SIG-M5 (cell line): ENCODE measurements around the gene CSTB.
A peak's percentile ranks its signal among the peaks of the same experiment; 100 is the strongest.

ENCODE experiments used
- DNase-seq: peaks from one replicate; lab custom pipeline; 2025; lab: John Stamatoyannopoulos, UW

The CSTB gene

DNA sequence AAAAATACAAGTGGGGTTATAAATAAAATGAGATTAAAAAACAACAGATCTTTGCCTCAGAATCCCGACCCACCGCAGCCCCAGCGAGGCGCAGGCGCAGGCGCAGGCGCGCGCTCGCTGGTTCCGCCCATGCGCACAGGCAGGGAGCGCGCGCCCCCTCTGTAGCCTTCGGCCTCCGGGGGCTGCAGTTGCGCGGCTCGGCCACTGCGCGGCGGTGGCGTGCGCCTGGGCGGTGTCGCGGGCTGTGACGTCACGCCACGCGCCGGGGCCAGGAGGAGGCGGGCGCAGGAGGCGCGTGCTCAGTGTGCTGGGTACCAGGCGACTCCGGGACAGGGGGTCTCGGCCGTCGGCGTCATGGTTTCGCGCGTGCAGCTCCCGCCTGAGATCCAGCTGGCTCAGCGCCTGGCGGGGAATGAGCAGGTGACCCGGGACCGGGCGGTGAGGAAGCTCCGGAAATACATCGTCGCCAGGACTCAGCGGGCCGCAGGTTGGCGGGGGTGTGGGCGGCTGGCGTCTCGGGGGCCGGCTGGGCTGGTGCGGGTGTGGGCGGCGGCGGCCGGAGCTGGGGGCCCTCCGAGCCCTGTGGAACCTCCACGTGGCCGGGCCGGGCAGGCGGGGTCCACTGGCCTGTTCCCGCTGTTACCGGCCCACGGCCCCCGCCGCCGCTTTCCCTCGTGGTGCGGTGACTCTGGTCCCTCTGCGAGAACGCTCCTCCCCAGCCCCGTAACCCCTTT lies 13.3 kb upstream of the CSTB start, which contains the start of gene RRP1:
RRP1 (plus strand) TSS at position 302 of the 734 bp plus-strand sequence; CDS start at position 355, 53 bp downstream.
- peak; percentile 25 for DNase-seq

DNA sequence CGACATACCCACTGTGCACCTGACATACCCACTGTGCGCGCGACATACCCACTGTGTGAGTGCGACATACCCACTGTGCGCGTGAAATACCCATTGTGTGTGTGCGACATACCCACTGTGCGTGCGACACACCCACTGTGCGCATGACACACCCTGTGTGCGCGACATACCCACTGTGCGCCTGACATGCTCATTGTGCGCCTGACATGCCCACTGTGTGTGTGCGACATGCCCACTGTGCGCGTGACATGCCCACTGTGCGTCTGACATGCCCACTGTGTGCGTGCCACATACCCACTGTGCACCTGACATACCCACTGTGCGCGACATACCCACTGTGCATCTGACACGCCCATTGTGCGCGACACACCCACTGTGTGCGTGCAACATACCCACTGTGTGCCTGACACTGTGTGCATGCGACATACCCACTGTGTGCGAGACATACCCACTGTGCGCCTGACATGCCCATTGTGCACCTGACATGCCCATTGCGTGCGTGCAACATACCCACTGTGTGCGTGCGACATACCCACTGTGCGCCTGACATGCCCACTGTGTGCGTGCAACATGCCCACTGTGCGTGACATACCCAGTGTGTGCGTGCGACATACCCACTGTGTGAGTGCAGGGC lies 10.8 kb upstream of the CSTB start:
- no peak for DNase-seq

DNA sequence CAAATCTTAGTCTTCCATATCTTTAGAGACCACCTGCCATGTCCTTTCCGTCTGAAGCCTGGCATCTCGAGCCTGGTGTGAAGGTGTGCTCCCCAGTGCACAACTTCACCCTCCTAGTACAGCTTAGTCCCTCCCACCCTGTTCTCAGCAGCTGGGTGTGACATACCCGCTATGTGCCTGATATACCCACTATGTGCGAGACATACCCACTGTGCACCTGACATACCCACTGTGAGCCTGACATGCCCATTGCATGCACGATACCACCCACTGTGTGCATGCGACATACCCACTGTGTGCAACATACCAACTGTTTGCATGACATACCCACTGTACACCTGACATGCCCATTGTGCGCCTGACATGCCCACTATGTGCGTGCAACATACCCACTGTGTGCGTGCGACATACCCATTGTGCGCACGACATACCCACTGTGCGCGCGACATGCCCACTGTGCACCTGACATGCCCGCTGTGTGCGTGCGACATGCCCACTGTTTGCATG lies 10.2 kb upstream of the CSTB start:
- no peak for DNase-seq

DNA sequence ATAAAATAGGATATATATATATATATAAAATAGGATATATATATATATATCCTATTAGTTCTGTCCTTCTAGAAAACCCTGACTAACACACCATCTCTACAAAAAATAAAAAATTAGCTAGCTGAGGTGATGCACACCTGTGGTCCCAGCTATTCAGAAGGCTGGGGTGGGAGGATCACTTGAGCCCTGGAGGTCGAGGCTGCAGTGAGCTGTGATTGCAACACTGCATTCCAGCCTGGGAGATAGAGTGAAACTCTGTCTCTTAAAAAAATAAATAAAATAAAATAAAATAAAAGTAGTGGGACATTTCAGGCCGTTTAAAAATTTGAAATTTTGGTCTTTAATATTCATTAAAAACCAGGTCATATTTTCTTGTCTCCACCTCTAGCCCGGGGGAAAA lies 9.0 kb upstream of the CSTB start:
- no peak for DNase-seq

DNA sequence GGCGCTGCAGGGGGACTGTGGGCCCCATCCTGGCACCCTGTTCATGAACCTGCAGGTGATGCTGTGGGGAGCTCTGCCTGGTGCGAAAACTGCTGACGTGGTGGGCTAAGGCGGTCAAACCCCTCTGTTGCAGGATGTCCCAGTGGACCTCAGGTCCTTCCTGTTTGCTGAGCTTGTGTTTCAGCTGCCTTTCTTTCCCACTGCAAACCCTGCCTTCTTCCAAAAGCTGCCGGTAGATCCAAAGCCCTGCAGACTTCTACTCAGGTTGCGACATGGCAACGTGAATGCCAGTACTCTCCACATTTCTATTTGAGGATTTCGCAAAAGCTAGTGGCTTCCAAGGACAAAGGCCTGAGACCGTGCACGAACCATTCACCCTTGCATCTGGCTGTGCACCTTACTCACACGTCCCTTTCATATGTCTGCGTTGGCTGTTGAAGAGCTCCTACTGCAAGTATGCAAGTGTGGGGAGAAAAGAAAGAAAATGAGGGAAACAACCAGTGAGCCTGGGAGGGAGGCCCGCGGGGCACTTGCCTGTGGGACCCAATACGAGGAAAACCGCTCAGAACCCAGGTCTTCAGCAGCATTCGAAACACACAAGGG lies 7.1 kb upstream of the CSTB start:
- DNase-seq, result no peak

DNA sequence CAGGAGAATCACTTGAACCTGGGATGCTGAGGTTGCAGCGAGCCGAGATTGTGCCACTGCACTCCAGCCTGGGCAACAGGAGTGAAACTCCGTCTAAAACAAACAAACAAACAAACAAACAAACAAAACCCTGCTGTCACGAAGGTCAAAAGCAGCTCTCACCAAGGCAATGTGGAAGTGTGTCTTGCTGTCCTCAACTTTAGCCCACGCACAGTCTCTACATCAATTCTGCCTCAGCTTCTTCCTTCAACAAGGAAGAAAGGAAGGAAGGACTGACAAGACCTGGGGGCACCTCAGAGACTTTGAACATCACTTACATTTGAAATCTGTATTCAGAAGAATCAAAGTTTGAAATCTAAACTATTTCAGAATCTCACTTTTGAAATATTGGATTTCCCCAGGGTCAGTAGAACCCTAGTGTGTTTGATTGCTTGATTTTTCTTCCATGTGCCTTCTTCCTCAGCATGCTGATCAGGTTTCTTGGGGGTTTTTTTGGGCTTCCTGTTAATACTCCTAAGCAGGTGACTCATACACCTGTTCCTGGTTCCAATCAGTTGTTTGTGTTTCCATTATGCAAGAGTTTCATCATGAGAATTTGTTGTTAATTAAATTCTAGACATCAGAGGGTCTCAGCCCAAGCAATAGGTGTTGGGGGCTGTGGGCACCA lies 6.5 kb upstream of the CSTB start:
- DNase-seq, result no peak

DNA sequence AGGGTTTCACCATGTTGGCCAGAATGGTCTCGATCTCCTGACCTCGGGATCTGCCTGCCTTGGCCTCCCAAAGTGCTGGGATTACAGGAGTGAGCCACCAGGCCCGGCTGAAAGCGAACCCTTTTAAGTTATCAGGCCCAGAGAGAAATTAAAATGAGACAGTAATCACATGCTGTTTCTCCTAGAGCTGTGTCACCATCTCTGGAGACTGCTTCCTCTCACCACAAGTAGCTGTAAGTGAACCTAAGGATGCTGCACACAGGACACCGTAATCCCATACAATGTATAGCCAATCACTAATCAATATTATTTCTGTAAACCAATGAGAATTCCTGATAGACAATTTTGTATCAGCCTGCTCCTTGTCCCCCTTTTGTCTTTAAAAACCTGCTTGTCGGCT lies 5.7 kb upstream of the CSTB start:
- DNase-seq, result no peak

DNA sequence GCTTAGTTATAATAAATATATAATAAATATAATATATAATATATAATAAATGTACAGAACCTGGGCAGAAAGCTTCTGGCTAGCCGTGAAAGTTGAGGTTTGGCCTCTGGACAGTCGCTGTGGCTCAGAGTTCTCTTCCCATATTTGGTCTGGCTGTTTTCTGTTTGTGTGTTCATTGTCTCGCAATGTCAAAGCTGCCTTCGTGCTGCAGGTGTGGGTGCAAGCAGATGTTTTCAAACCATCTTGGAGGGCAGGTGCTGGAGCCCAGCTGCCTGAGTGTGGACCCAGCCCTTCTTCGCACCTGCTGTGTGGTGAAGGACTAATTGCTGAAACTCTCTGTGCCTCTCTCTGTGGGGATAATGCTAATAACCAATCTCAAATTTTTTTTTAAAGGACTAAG lies 3.6 kb upstream of the CSTB start:
- no peak for DNase-seq

DNA sequence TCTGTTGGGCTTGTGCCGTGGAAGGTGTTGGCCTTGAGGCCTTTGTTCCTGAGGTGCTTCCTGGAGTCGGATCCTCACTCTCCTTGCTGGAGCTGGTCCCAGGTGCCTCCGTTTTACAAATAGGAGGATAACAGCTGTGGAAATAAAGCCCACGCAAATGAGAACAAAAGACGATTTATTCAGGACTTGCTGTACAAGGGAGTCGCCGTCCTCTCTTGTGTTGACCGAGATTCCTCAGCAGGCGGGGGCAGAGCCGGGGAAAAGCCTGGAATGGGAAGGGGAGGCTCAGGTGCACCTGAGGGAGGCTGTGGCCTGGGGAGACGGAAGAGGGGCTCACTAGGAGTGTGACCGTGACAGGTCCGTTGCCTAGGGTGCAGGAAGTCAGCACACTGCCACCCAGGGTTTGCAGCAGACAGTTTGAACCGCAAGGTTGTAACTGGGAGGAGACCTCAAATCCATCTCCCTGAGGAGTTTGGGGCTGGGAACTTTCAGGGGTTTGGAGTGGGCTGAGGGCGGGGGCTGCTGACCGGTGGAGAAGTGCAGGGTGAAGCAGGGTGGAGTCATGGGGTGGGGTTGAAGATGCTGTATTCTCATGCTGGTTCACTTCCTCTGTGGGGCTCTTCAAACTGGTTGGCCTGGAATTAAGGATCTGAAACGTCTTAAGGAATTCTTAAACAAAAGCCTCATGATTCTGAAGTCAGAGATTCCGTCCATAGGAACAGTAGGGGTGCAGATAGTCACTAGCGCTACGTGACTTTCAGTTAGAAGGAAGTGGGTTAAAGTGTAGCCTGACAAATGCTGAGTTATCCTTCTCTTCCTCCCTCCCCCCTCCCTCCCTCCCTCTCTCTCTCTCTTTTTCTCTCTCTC lies 2.6 kb upstream of the CSTB start:
- DNase-seq, result no peak

DNA sequence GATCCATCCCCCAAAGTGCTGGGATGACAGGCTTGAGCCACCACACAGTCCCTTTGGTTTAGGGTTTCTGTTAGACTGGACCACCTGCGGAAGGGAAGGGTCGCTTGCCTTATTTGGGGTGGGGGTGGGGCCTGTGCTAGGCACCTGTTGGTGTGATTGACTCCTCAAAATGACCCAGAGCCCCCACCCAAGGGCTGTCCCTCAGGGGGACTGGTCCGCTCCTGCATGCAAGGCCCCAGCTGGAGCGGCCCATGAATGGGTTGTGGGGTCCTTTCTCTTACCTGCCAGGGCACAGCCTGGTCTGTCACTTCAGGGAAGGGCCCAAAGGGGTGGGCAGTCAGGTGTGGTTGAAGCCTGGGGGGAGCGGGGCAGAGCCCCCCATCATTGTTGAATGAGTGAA lies 1.8 kb upstream of the CSTB start:
- no peak for DNase-seq

DNA sequence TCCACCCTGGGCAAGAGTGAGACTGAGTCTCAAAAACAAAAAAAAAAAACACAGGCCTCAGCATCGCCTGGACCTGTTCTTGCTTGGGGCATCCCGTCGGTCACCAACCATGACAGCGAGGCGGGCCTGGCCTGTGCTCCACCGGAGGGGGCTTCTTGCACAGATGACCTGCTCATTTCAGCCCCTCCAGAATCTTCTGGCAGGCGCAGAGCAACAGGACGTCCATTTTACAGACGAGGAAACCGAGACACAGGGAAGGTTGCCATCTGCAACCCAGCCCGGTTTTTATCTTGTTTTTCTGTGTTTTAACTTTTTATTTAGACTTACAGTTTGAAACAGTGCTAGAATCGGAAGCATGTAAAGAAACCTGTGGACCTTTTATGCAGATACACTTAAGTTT lies 918 bp downstream of the CSTB start:
- no peak for DNase-seq

DNA sequence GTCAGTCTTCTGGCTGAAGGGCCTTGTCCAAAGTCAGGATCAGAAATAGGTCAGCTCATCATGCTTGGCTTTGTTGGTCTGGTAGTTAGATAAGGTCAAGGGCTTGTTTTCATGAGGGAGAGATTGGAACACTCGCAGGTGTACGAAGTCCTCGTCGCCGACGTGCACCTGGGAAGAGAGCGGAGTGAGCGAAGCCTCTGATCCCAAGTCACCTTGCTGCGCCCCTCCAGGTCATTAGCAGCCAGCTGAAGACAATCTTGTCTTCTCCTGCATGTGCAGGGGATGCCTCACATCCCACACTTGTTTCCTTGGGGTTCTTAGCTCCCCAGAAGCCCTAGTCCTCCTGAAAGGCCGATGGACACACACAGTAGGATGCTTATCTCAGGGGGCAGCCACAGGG lies 1.9 kb downstream of the CSTB start:
- DNase-seq, result no peak

DNA sequence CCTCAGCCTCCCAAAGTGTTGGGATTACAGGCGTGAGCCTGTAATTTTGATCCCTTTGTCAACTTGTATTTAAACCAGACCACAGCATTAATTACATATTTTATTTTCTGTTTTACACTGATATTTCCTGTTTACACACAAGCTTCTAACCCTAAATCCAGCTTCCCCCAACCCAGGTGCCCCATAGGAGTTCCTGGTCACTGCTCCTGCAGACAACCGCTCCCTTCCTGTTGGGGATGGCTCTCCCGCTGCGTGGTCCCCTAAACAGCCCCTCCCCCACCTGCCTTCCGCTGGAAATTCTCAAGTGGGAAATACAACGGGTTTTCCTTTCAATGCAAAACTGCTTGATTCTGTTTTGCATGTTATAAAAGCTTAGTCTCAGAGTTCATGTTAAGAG lies 3.7 kb downstream of the CSTB start:
- no peak for DNase-seq

DNA sequence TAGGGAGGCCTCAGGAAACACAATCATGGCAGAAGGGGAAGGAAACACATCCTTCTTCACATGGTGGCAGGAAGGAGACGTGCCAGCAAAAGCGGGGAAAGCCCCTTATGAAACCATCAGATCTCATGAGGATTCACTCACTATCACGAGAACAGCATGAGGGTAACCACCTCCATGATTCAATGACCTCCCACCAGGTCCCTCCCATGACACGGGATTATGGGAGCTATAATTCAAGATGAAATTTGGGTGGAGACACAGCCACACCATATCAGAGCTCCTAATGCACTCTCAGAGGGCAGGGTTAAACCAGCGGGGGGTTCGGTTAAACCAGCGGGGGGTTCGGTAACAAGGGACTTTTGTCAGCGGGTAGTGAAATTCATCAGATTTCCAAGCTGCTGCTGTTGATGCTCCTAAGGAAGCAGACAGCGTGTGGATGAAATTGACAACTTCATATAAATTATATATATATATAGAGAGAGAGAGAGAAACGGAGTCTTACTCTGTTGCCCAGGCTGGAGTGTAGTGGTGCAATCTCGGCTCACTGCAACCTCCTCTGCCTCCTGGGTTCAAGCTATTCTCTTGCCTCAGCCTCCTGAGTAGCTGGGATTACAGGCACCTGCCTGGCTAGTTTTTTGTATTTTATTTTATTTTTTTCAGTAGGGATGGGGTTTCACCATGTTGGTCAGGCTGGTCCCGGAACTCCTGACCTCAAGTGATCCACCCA lies 4.2 kb downstream of the CSTB start:
- DNase-seq, result no peak

DNA sequence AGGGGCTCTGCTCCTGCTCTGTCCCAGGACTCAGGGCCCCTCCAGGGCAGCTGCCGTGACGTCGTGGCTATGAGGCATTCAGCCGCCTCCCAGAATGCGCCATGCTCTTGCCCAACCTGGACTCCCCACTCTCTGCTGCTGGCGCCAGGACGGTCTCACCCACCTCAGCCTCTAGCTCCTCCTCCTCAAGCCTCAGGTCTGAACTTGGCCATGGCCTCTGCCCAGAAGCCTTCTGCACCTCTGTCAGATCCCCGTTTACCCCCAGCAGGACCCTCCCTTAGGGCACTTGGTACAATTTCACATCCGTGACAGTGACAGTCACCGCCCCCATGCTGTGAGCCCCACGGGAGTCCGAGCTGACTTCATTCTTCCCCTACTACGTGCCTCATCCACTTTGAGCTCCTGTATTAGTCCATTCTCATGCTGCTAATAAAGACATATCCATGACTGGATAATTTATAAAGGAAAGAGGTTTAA lies 4.9 kb downstream of the CSTB start:
- DNase-seq, result no peak

DNA sequence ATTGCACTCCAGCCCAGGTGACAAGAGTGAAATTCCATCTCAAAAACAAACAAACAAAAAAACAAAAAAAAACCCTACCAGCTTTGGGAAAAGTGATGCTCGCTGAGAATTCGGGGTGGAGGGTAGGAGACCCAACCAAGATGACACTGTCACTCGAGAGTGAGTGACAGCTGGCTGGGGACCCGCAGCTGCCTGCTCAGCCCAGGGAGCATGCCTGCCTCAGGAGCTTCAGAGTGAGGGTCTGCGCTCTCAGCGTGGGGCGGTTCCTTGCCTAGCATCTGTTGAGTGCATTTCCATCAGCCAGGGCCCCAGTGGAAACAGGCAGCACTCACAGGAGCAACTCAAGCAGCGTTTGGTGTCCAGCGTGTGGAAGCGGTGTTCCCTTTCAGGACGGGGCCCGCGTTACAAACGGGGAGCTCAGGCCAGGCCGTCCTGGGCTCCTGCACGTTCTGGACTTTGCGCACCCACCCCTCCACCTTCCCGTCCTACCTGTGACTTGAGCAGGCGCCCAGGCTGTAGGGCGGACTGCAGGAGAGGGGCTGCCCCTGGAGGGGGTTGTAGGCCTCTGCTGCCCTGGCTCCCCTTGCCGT lies 5.9 kb downstream of the CSTB start:
- no peak for DNase-seq

DNA sequence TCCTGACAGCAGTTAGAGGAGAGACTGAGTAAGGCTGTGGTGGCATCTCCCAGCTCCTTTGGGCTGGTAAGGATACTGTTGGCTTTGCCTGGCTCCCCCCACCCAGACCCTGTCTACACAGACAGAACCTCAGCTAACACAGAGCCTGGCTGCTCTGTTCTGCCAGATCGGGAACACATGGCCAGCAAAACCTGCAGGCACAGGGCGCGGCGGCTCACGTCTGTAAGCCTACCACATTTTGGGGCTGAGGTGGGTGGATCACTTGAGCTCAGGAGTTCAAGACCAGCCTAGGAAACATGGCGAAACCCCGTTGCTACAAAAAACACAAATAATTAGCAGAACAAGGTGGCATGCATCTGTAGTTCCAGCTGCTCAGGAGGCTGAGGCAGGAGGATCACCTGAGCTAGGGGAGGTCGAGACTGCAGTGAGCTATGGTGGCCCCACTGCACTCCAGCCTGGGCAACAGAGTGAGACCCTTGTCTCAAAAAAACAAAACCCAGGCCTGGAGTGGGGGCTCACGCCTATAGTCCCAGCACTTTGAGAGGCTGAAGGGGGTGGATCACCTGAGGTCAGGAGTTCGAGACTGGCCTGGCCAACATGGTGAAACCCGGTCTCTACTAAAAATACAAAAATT lies 6.7 kb downstream of the CSTB start:
- DNase-seq, result no peak

DNA sequence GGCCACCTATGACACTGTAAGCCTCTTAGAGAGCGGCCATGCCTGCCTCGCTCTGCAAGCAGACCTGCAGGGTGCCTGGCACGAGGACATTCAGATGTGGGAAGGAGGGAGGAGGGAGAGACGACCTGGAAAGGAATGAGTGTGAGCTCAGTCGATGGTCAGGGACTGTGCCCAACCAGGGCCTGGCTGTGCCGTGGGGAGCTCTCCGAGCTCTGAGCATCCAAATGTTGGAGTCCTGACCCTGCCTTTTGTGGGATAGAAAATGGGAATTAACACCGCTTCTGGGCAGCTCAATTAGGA lies 7.3 kb downstream of the CSTB start:
- DNase-seq, result no peak

DNA sequence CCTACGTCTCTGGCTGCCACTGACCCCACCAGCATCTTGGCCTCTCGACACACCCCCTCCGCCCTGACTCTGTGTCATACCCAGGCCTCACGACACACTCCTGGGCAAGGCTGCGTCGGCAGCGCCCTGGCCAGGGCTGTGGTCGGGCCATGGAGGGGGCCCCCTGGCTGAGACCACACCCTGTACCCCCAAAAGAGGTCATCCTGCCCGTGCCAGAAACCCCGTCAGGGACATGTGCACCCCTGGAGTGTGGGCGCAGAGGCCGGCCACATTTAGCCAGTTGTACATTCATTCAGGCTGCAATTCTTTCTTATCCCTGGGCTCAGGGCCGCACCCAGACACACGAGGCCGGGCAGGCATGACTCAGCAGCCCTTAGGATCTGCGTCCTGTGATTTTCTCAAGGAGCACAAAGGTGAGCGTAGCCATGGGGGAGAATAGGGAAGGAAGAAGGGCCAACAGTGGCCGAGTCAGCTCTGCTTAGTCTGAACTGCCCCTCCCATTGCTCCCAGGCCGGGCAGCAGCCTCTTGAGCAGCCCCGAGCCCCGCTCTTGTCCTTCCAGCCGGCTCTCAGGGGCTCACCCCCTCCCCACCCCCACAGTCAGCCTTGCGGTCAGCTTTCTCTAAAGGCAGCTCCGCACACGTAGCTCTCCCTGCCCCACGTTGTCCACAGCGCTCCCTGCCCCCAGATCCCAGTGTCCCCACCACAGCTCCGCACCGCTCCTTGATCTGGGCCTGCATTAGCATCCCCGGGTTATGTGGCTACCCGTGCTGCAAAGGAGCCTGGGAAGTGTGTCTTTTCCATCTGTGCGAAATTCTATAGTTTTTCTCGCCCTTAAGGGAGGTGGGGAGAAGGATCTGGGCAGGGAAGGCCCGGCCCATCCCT lies 7.9 kb downstream of the CSTB start:
- no peak for DNase-seq
